HEK293 (cell line): ENCODE data around the gene NIPBL.

ENCODE experiments used
- EGR2 ChIP-seq: fragments of 450-650 bp; formaldehyde crosslinking; IDR thresholded peaks from 2 replicates; pipeline ENCODE4 v1.5.1; 2016; ENCODE audit warnings: low read depth, missing biosample characterization, missing genetic modification characterization
- GLI4 ChIP-seq: fragments of 450-650 bp; formaldehyde crosslinking; IDR thresholded peaks from 2 replicates; pipeline ENCODE4 v1.5.1; 2016; ENCODE audit warnings: missing biosample characterization, missing genetic modification characterization
- HOXA7 ChIP-seq: sonication (generic); formaldehyde crosslinking; IDR thresholded peaks from 2 replicates; pipeline ENCODE4 v1.8.1; 2022; ENCODE audit warnings: missing genetic modification reagents, borderline replicate concordance
- KLF8 ChIP-seq: fragments of 450-650 bp; formaldehyde crosslinking; IDR thresholded peaks from 2 replicates; pipeline ENCODE4 v1.5.1; 2016; ENCODE audit warnings: missing biosample characterization, missing genetic modification characterization
- SCRT1 ChIP-seq: fragments of 450-650 bp; formaldehyde crosslinking; IDR thresholded peaks from 2 replicates; pipeline ENCODE4 v1.5.1; 2016; ENCODE audit warnings: missing biosample characterization, missing genetic modification characterization, borderline replicate concordance
- YY1 ChIP-seq: fragments of 450-650 bp; formaldehyde crosslinking; IDR thresholded peaks from 2 replicates; pipeline ENCODE4 v1.5.1; 2018; ENCODE audit warnings: missing biosample characterization, missing genetic modification characterization
- ZBTB7A ChIP-seq: fragments of 450-650 bp; formaldehyde crosslinking; IDR thresholded peaks from 2 replicates; pipeline ENCODE4 v1.5.1; 2016; ENCODE audit warnings: low read depth, missing biosample characterization, missing genetic modification characterization
- ZNF133 ChIP-seq: fragments of 450-650 bp; formaldehyde crosslinking; IDR thresholded peaks from 2 replicates; pipeline ENCODE4 v1.5.1; 2016; ENCODE audit warnings: missing biosample characterization, missing genetic modification characterization
- ZNF202 ChIP-seq: fragments of 450-650 bp; formaldehyde crosslinking; IDR thresholded peaks from 2 replicates; pipeline ENCODE4 v1.5.1; 2016; ENCODE audit warnings: missing biosample characterization, missing genetic modification characterization, borderline replicate concordance
- ZNF221 ChIP-seq: fragments of 450-650 bp; formaldehyde crosslinking; IDR thresholded peaks from 2 replicates; pipeline ENCODE4 v1.5.1; 2017; ENCODE audit warnings: missing biosample characterization, missing genetic modification characterization, borderline replicate concordance
- ZNF23 ChIP-seq: fragments of 450-650 bp; formaldehyde crosslinking; IDR thresholded peaks from 2 replicates; pipeline ENCODE4 v1.5.1; 2016; ENCODE audit warnings: missing biosample characterization, missing genetic modification characterization, borderline replicate concordance
- ZNF24 ChIP-seq: fragments of 450-650 bp; formaldehyde crosslinking; IDR thresholded peaks from 2 replicates; pipeline ENCODE4 v1.5.1; 2016; ENCODE audit warnings: missing biosample characterization, missing genetic modification characterization
- ZNF341 ChIP-seq: fragments of 450-650 bp; formaldehyde crosslinking; IDR thresholded peaks from 2 replicates; pipeline ENCODE4; 2016; ENCODE audit warnings: low read depth, missing biosample characterization, missing genetic modification characterization
- ZNF404 ChIP-seq: fragments of 450-650 bp; formaldehyde crosslinking; IDR thresholded peaks from 2 replicates; pipeline ENCODE4 v1.5.1; 2017; ENCODE audit warnings: missing biosample characterization, missing genetic modification characterization
- ZNF416 ChIP-seq: fragments of 450-650 bp; formaldehyde crosslinking; IDR thresholded peaks from 2 replicates; pipeline ENCODE4 v1.5.1; 2016; ENCODE audit warnings: missing biosample characterization, missing genetic modification characterization
- ZNF433 ChIP-seq: fragments of 450-650 bp; formaldehyde crosslinking; IDR thresholded peaks from 2 replicates; pipeline ENCODE4 v1.5.1; 2016; ENCODE audit warnings: missing biosample characterization, missing genetic modification characterization, low read depth
- ZNF501 ChIP-seq: fragments of 450-650 bp; formaldehyde crosslinking; IDR thresholded peaks from 2 replicates; pipeline ENCODE4 v1.5.1; 2016; ENCODE audit warnings: missing biosample characterization, missing genetic modification characterization
- ZNF530 ChIP-seq: fragments of 450-650 bp; formaldehyde crosslinking; IDR thresholded peaks from 2 replicates; pipeline ENCODE4 v1.5.1; 2016; ENCODE audit warnings: low read depth, missing biosample characterization, missing genetic modification characterization
- ZNF548 ChIP-seq: fragments of 450-650 bp; formaldehyde crosslinking; IDR thresholded peaks from 2 replicates; pipeline ENCODE4 v1.5.1; 2016; ENCODE audit warnings: missing biosample characterization, missing genetic modification characterization
- ZNF621 ChIP-seq: fragments of 450-650 bp; formaldehyde crosslinking; IDR thresholded peaks from 2 replicates; pipeline ENCODE4 v1.5.1; 2017; ENCODE audit warnings: missing biosample characterization, missing genetic modification characterization
- ZNF624 ChIP-seq: fragments of 450-650 bp; formaldehyde crosslinking; IDR thresholded peaks from 2 replicates; pipeline ENCODE4 v1.5.1; 2017; ENCODE audit warnings: missing biosample characterization, missing genetic modification characterization
- ZNF654 ChIP-seq: fragments of 450-650 bp; formaldehyde crosslinking; IDR thresholded peaks from 2 replicates; pipeline ENCODE4 v1.5.1; 2016; ENCODE audit warnings: low read depth, missing biosample characterization, missing genetic modification characterization
- ZNF658 ChIP-seq: fragments of 450-650 bp; formaldehyde crosslinking; IDR thresholded peaks from 2 replicates; pipeline ENCODE4; 2016; ENCODE audit warnings: missing biosample characterization, missing genetic modification characterization
- ZNF660 ChIP-seq: fragments of 450-650 bp; IDR thresholded peaks from 2 replicates; pipeline ENCODE4 v1.5.1; 2018; ENCODE audit warnings: missing biosample characterization, mild to moderate bottlenecking, missing genetic modification characterization
- ZNF768 ChIP-seq: fragments of 450-650 bp; formaldehyde crosslinking; IDR thresholded peaks from 2 replicates; pipeline ENCODE4 v1.5.1; 2018; ENCODE audit warnings: missing biosample characterization, mild to moderate bottlenecking, missing genetic modification characterization
- ZNF791 ChIP-seq: fragments of 450-650 bp; formaldehyde crosslinking; IDR thresholded peaks from 2 replicates; pipeline ENCODE4 v1.5.1; 2016; ENCODE audit warnings: missing biosample characterization, missing genetic modification characterization
- TF ChIP-seq, protein P1 (sequence below): fragments of 450-650 bp; formaldehyde crosslinking; IDR thresholded peaks from 2 replicates; pipeline ENCODE4 v1.5.1; 2017; ENCODE audit warnings: missing biosample characterization, missing genetic modification characterization
- TF ChIP-seq, protein P2 (sequence below): fragments of 450-650 bp; formaldehyde crosslinking; IDR thresholded peaks from 2 replicates; pipeline ENCODE4 v1.5.1; 2016; ENCODE audit warnings: missing biosample characterization, missing genetic modification characterization, borderline replicate concordance
- TF ChIP-seq, protein P3 (sequence below): fragments of 450-650 bp; formaldehyde crosslinking; IDR thresholded peaks from 2 replicates; pipeline ENCODE4 v1.5.1; 2016; ENCODE audit warnings: missing biosample characterization, missing genetic modification characterization
- TF ChIP-seq, protein P4 (sequence below): fragments of 450-650 bp; formaldehyde crosslinking; IDR thresholded peaks from 2 replicates; pipeline ENCODE4 v1.5.1; 2016; ENCODE audit warnings: missing biosample characterization, missing genetic modification characterization
- TF ChIP-seq, protein P5 (sequence below): fragments of 450-650 bp; formaldehyde crosslinking; IDR thresholded peaks from 2 replicates; pipeline ENCODE4 v1.5.1; 2016; ENCODE audit warnings: missing biosample characterization, missing genetic modification characterization

Gene NIPBL

DNA sequence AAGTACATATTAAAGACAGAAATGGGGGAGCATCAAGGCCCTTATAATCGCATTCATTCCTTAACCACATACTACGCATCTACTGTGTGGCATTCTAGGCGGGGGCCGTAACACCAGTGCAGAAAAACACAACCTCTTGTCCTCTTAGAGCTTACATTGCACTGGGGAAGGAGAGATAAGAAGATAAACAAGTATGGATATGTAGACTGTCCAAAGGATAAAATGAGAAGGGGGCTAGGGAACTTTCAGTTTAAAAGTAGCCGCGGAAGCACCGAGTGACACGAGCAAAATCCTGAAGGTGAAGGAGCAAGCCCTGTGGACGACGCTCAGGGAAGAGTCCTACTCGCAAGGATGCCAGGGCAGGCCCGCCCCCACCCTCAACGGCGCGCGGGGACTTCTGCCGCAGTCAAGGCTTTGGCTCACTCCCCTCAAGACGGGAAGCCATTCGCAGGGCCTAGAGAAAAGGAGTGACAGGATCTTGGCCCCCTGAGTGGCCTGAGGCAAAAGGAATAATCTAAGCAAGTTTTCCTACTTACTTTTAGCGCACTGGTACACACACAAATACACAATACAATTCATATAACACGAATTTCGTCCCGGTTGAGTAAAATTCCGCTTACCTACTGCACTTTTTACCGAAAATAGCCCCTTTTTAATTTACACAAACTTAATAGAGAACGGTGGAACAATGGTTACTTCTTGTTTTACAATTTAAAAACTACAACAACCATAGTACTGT, 1.3 kb upstream of the NIPBL start (continued):
- TF ChIP-seq ZBTB7A, result no peak
- no peak for TF ChIP-seq ZNF624 (tag by site-specific recombination)
- TF ChIP-seq, protein P1, sequence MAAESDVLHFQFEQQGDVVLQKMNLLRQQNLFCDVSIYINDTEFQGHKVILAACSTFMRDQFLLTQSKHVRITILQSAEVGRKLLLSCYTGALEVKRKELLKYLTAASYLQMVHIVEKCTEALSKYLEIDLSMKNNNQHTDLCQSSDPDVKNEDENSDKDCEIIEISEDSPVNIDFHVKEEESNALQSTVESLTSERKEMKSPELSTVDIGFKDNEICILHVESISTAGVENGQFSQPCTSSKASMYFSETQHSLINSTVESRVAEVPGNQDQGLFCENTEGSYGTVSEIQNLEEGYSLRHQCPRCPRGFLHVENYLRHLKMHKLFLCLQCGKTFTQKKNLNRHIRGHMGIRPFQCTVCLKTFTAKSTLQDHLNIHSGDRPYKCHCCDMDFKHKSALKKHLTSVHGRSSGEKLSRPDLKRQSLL (tag by site-specific recombination), result no peak
- no peak for TF ChIP-seq ZNF660
- TF ChIP-seq ZNF768 (tag by site-specific recombination), result no peak
- no peak for TF ChIP-seq ZNF133 (tag by site-specific recombination)
- TF ChIP-seq ZNF621 (tag by site-specific recombination), result no peak
- TF ChIP-seq, protein P2, sequence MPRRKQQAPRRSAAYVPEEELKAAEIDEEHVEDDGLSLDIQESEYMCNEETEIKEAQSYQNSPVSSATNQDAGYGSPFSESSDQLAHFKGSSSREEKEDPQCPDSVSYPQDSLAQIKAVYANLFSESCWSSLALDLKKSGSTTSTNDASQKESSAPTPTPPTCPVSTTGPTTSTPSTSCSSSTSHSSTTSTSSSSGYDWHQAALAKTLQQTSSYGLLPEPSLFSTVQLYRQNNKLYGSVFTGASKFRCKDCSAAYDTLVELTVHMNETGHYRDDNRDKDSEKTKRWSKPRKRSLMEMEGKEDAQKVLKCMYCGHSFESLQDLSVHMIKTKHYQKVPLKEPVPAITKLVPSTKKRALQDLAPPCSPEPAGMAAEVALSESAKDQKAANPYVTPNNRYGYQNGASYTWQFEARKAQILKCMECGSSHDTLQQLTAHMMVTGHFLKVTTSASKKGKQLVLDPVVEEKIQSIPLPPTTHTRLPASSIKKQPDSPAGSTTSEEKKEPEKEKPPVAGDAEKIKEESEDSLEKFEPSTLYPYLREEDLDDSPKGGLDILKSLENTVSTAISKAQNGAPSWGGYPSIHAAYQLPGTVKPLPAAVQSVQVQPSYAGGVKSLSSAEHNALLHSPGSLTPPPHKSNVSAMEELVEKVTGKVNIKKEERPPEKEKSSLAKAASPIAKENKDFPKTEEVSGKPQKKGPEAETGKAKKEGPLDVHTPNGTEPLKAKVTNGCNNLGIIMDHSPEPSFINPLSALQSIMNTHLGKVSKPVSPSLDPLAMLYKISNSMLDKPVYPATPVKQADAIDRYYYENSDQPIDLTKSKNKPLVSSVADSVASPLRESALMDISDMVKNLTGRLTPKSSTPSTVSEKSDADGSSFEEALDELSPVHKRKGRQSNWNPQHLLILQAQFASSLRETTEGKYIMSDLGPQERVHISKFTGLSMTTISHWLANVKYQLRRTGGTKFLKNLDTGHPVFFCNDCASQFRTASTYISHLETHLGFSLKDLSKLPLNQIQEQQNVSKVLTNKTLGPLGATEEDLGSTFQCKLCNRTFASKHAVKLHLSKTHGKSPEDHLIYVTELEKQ (tag by site-specific recombination), result no peak
- TF ChIP-seq ZNF221 (tag by site-specific recombination), result no peak
- TF ChIP-seq ZNF654 (tag by site-specific recombination), result no peak; the same call in 1 of the 2 replicates
- no peak; the same call in 1 of the 2 replicates for TF ChIP-seq ZNF501 (tag by site-specific recombination)
- TF ChIP-seq GLI4 (tag by site-specific recombination), result no peak
- TF ChIP-seq ZNF416 (tag by site-specific recombination), result no peak
- no peak for TF ChIP-seq HOXA7 (CRISPR knock-in tag)
- no peak for TF ChIP-seq SCRT1 (tag by site-specific recombination)
- no peak for TF ChIP-seq ZNF23 (tag by site-specific recombination)
- no peak for TF ChIP-seq ZNF404
- no peak for TF ChIP-seq ZNF433 (tag by site-specific recombination)
- no peak for TF ChIP-seq ZNF530 (tag by site-specific recombination)
- no peak for TF ChIP-seq ZNF548 (tag by site-specific recombination)
- TF ChIP-seq YY1 (tag by site-specific recombination), result peak; percentile 59
- TF ChIP-seq, protein P3, sequence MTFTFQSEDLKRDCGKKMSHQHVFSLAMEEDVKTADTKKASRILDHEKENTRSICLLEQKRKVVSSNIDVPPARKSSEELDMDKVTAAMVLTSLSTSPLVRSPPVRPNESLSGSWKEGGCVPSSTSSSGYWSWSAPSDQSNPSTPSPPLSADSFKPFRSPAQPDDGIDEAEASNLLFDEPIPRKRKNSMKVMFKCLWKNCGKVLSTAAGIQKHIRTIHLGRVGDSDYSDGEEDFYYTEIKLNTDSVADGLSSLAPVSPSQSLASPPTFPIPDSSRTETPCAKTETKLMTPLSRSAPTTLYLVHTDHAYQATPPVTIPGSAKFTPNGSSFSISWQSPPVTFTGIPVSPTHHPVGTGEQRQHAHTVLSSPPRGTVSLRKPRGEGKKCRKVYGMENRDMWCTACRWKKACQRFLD, result no peak
- TF ChIP-seq ZNF791, result no peak
- TF ChIP-seq, protein P4, sequence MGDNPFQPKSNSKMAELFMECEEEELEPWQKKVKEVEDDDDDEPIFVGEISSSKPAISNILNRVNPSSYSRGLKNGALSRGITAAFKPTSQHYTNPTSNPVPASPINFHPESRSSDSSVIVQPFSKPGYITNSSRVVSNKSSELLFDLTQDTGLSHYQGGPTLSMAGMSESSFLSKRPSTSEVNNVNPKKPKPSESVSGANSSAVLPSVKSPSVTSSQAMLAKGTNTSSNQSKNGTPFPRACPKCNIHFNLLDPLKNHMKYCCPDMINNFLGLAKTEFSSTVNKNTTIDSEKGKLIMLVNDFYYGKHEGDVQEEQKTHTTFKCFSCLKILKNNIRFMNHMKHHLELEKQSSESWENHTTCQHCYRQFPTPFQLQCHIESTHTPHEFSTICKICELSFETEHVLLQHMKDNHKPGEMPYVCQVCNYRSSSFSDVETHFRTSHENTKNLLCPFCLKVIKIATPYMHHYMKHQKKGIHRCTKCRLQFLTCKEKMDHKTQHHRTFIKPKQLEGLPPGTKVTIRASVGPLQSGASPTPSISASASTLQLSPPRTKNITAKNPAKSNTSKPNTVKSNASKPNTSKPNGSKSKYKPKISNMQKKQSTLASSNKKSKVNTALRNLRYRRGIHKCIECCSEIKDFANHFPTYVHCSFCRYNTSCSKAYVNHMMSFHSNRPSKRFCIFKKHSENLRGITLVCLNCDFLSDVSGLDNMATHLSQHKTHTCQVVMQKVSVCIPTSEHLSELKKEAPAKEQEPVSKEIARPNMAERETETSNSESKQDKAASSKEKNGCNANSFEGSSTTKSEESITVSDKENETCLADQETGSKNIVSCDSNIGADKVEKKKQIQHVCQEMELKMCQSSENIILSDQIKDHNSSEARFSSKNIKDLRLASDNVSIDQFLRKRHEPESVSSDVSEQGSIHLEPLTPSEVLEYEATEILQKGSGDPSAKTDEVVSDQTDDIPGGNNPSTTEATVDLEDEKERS (tag by site-specific recombination), result no peak
- no peak for TF ChIP-seq ZNF658 (tag by site-specific recombination)
- TF ChIP-seq ZNF341 (tag by site-specific recombination), result peak; percentile 17; the same call in 1 of the 2 replicates
- no peak for TF ChIP-seq ZNF202 (tag by site-specific recombination)
- no peak for TF ChIP-seq ZNF24 (tag by site-specific recombination)
- TF ChIP-seq EGR2 (tag by site-specific recombination), result 0 out of 2 replicates have a peak, but pooled peaks have one; percentile 18
- 0 out of 2 replicates have a peak, but pooled peaks have one; percentile 41 for TF ChIP-seq KLF8
- TF ChIP-seq, protein P5, sequence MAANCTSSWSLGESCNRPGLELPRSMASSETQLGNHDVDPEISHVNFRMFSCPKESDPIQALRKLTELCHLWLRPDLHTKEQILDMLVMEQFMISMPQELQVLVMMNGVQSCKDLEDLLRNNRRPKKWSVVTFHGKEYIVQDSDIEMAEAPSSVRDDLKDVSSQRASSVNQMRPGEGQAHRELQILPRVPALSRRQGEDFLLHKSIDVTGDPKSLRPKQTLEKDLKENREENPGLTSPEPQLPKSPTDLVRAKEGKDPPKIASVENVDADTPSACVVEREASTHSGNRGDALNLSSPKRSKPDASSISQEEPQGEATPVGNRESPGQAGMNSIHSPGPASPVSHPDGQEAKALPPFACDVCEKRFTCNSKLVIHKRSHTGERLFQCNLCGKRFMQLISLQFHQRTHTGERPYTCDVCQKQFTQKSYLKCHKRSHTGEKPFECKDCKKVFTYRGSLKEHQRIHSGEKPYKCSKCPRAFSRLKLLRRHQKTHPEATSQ (tag by site-specific recombination), result no peak
